ENCODE results near the gene AQP9.
"Not testable (repeated sequence)": the region's sequence is repeated elsewhere in the genome, so short reads cannot be mapped to it uniquely, and the experiment has no call there.

Gene AQP9

GRCh38 chr15:58179206-58179605 lies 41.0 kb downstream of the AQP9 start:
- TF ChIP-seq CTCF (IDR thresholded peaks at IDR 0.05), result no peak
- H3K27ac ChIP-seq, result no peak overlapping the region
- DNase-seq (ENCODE audit: low spot score), result no peak
- H3K4me3 ChIP-seq, result no peak overlapping the region

- DNase-seq (ENCODE audit: low spot score), result no peak
- TF ChIP-seq CTCF (IDR thresholded peaks at IDR 0.05), result no peak
Observed at GRCh38 chr15:58179741-58180381, 41.7 kb downstream of the AQP9 start.

GRCh38 chr15:58182460-58183163 lies 44.4 kb downstream of the AQP9 start:
- TF ChIP-seq CTCF (IDR thresholded peaks at IDR 0.05), result no peak
- Histone ChIP-seq H3K27ac (no peak overlapping the region), H3K4me3 (no peak overlapping the region)
- DNase-seq (ENCODE audit: low spot score), result no peak

More at GRCh38 chr15:58179741-58180381, 41.7 kb downstream of the AQP9 start:
- H3K27ac ChIP-seq, result no peak overlapping the region
- no peak overlapping the region for H3K4me3 ChIP-seq

- H3K4me3 ChIP-seq, result no peak overlapping the region
- no peak overlapping the region for H3K27ac ChIP-seq
- DNase-seq (ENCODE audit: low spot score), result no peak
- no peak for TF ChIP-seq CTCF (IDR thresholded peaks at IDR 0.05)
Observed at GRCh38 chr15:58185439-58185838, 47.3 kb downstream of the AQP9 start.

GRCh38 chr15:58189148-58189811 lies 51.1 kb downstream of the AQP9 start:
- TF ChIP-seq CTCF (IDR thresholded peaks at IDR 0.05), result no peak
- H3K27ac ChIP-seq, result no peak overlapping the region
- no peak overlapping the region for H3K4me3 ChIP-seq
- DNase-seq (ENCODE audit: low spot score), result no peak

GRCh38 chr15:58190419-58190818 lies 52.2 kb downstream of the AQP9 start:
- no peak for TF ChIP-seq CTCF (IDR thresholded peaks at IDR 0.05)
- no peak for DNase-seq (ENCODE audit: low spot score)
- H3K27ac ChIP-seq, result no peak overlapping the region
- H3K4me3 ChIP-seq, result no peak overlapping the region

- not testable (repeated sequence) for H3K4me3 ChIP-seq; DNase-seq (ENCODE audit: low spot score); H3K27ac ChIP-seq
Observed at GRCh38 chr15:58193636-58194035, 55.5 kb downstream of the AQP9 start.

All from coronary artery (tissue), 2 donors.